ENCODE measurements around the gene FGF18.
A peak's percentile ranks its signal among the peaks of the same experiment; 100 is the strongest.

FGF18 gene

DNA sequence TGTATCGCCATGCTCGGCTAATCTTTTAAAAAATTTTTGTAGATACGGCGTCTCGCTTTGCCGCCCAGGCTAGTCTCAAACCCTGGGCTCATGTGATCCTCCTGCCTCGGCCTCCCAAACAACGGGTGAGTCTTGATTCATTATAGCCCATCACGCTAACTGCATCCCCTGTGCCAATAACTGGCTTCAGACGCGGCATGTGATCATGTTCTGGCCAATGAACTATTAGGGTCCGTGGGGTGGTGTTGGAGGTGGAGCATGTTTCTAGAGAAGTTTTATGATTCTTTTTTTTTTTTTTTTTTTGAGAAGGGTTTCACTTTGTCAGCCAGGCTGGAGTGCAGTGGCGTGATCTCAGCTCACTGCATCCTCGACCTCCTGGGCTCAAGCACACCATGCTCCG is 51.0 kb downstream of the FGF18 start:
- no peak for DNase-seq (ENCODE audit: low spot score)

GRCh38 chr5:171474230-171474813 is 54.9 kb downstream of the FGF18 start:
- no peak for DNase-seq (ENCODE audit: low spot score)

DNA sequence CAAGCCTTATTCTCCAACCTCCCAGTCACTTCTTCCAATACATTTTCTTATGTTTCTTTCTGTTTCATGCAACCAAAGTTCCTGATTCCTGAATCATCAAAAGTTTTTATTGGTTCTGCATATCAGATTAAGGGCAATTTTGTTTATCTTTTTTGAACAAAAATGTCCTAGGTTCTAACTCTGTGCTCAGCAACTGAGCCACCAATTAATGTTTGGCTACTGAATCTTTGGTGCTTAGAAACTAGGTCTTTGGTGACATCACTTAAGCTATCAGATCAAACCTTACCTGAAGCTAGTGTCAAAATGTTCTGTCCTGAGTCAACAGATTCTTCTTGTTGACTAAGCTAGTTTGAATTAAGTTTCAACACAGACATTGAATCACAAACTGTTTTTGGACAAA is 56.1 kb downstream of the FGF18 start:
- no peak for DNase-seq (ENCODE audit: low spot score)

DNA sequence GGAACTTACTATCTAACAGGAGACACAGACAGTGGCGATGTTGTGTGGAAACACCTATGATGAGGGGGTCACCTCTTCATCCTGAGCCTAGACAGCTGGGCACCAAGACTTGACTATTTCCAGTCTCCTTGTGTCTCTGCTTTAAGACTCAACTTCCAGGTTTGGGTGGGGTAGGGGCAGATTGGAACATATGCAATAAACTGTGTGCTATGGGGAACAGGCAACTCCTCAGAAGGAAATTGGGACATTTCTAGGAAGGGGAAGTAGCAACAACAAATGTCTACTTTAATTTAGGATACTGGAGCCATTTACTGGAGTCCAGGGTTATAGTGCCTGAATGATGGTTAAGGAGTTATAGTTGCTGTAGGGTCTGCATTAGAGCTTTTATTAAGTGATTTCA is 57.3 kb downstream of the FGF18 start:
- DNase-seq (ENCODE audit: low spot score): no peak

DNA sequence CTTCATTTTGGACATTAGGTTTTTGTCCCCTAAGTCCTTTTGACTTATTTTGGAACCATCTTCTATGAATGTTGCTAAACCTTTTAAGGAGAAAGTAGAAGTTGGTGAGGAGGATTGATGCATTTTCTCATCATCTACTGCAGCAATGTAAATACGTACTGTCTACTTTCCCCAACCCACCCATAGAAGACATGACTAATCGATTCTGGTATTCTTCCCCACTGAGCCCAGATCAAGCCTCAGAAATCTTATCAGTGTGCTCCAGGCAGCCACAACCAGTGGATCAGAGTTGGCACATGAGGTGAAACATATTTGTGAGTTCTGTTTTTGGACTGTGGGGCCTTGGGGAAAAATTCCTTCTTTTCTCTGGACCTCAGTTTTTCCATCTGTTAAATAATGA is 57.7 kb downstream of the FGF18 start:
- DNase-seq (ENCODE audit: low spot score): no peak

DNA sequence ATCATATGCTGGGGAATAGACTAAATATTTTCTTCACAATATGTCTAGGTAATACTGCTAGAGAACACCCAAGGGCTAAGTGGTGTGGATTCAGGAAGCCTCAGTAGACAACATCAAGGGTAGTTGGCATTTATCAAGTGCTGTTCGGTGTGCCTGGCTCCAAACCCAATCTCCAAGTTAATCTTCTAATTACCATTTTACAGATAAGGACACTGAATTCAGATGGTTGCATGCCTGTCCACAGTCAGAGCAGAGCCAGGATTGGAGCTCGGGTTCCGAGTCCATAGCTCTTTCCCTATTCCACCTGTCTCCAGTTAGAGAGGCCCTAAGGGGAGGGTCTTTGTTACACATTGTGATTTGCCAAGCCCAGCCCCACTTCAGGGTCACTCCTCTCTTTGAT is 58.2 kb downstream of the FGF18 start:
- no peak for DNase-seq (ENCODE audit: low spot score)

DNA sequence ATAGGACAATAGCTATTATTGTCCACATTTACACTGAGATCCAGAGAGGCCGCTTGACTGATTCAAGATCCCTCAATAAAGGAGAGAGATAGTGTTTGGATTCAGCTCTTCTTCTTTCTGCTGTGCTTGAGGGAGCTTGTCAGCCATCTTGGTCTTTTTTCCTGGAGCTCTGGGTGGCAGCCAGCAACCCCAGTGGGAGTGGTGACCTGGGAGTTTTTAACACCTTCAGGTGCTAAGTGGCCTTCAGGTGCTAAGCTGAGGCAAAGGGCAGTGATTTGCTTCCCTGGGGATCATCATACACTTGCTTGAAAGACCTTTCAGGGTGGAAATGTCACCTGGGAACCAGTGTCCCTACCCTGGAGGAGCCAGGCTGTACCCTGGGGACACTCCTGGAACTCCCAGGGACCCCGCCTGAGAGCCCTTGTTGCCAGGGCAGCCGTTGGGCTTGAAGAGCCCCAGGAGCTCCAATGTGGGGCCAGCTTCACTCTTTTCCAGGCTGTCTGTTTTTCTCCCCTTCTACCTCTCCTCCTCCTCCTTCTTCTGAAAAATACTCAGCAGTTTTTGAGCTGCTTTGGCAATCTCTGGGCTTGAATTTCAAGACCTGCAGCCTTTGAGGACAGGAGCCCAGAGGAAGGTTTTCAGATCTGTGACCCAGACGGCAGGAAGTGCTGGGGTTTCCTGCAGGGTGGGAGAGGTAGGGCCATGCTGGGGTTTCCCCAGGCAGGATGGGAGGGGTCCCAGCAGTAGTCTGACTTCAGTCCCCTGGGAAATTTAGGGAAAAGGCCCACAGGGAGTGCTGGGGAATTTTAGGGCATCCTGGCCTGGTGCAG is 59.7 kb downstream of the FGF18 start:
- no peak for DNase-seq (ENCODE audit: low spot score)

DNA sequence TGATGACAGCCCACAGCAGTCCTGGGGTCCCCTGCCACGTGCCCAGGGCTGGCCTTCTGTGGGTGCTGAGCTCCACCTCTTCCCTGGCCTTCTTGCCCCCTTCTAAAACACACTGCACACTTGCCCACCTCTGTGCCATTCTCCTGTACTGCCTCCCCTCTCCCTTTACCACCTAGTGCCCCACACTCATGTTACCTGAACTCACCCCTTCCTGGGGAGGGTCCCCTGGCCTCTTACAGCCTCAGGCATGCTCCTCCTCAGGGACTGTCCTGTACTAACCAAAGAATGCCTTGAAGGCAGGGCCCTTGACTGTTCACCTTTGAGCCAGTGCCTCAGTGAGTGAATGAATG is 60.3 kb downstream of the FGF18 start:
- DNase-seq (ENCODE audit: low spot score): no peak

- DNase-seq (ENCODE audit: low spot score): no peak
Measured at GRCh38 chr5:171480239-171480638, 60.8 kb downstream of the FGF18 start.

- no peak for DNase-seq (ENCODE audit: low spot score)
Measured at GRCh38 chr5:171481571-171482433, 62.4 kb downstream of the FGF18 start.

DNA sequence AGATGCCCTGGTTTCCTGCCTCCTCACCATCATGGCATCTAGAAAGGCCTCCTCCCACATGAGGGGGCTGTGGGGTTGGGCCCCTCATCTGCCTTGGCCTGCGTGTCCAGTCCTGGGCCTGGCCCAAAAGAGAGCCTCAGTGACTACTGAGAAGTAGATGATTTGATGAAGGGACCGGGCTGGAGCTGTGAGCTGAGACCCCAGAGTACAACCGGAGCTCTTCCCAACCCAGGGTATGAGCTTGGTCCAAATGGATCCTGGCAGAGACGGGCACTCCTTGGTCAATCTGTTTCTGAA is 62.9 kb downstream of the FGF18 start:
- no peak for DNase-seq (ENCODE audit: low spot score)

GRCh38 chr5:171483551-171484135 is 64.2 kb downstream of the FGF18 start:
- DNase-seq (ENCODE audit: low spot score): no peak

GRCh38 chr5:171484460-171484899 is 65.0 kb downstream of the FGF18 start:
- DNase-seq (ENCODE audit: low spot score): peak; percentile 19

- no peak for DNase-seq (ENCODE audit: low spot score)
Measured at GRCh38 chr5:171485668-171486067, 66.2 kb downstream of the FGF18 start.

- DNase-seq (ENCODE audit: low spot score): no peak
Measured at GRCh38 chr5:171486613-171487012, 67.2 kb downstream of the FGF18 start.

GRCh38 chr5:171488876-171489275 is 69.4 kb downstream of the FGF18 start:
- DNase-seq (ENCODE audit: low spot score): no peak

DNA sequence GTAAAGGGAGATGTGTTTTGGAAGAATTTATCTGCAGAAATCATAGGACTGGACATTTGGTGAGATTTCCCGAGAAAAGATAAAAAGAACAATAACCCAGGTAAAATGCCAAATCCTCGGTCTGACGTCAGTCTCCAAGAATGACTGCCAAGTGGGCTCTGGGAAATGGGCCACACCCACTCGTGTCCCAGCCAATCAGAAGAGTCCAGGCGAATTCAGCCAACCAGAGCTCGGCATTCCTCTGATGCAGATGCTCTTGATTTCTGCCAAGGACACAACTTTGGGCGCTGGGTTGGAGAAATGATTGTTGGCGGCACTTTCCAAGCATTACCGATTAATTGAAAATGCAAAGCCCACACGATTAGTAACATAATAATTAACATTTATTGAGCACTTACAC is 73.3 kb downstream of the FGF18 start:
- DNase-seq (ENCODE audit: low spot score): no peak

DNA sequence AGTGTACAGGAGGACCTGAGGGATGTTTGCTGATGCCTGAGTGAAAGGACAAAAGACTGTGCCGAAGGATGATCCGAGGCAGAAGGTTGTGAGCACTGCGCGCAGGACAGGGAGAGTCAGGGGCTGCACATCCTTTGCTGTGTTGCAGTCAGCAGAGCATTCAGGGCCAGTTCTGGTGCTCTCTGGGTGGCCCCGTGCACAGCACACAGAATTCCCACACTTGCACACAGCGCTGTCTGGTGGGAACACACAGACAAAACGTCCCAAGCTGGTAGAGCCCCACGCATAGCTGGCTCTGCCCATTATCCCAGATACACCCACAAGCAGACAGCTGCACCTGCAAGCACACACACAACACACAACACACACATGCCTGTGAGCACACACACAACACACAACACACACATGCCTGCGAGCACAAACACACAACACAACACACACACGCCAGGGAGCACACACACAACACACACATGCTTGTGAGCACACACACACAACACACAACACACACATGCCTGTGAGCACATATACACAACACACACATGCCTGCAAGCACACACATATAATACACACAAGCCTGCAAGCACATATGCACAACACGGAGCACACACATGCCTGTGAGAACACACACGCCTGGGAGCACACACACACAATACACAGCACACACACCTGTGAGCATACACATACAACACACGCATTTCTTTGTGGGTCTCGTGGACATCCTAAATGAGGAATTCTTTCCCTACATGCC is 74.4 kb downstream of the FGF18 start:
- DNase-seq (ENCODE audit: low spot score): no peak

- DNase-seq (ENCODE audit: low spot score): no peak
Measured at GRCh38 chr5:171494452-171495121, 75.1 kb downstream of the FGF18 start.

- no peak for DNase-seq (ENCODE audit: low spot score)
Measured at GRCh38 chr5:171495122-171495700, 75.8 kb downstream of the FGF18 start.

DNA sequence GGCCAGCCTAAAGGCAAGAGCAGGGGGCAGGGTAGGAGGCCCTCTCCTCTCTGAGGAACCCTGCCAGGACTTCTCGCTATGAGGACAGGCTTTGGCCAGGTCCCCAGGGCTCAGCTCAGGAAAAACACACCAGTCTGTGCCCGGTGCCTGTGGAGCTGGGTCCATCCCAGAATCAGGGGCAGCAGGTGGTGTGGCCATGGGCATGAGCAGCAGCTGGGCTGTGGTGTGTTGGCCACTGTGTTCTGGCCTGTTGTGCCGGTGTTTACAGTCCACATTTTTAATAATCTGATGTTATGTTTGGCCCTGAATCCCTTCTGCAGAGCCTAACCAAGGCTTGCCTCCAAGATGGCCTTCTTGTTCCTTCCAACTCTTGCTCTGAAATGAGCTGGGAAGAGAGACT is 77.0 kb downstream of the FGF18 start:
- no peak for DNase-seq (ENCODE audit: low spot score)
